GM19452 (cell line): ENCODE data around the gene TMEM150C.
"Not testable (repeated sequence)": the region's sequence is repeated elsewhere in the genome, so short reads cannot be mapped to it uniquely, and the experiment has no call there.

Source experiments
- ATAC-seq: cut with Tn5 transposase; IDR thresholded peaks from one replicate; pipeline ENCODE4 v1.9.1; 2021; ENCODE audit not compliant: unreplicated experiment

The TMEM150C gene

DNA sequence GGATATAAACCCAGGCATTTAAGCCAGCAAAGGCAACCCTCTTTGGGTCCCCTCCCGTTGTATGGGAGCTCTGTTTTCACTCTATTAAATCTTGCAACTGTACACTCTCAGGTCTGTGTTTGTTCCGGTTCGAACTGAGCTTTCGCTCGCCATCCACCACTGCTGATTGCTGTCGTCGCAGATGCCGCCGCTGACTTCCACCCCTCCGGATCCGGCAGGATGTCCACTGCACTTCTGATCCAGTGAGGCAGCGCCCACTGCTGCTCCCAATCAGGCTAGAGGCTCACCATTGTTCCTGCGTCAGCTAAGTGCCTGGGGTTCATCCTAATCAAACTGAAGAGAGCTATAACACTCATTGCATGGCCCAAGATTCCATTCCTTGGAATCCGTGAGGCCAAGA lies 82.2 kb downstream of the TMEM150C start:
- no peak for ATAC-seq

DNA sequence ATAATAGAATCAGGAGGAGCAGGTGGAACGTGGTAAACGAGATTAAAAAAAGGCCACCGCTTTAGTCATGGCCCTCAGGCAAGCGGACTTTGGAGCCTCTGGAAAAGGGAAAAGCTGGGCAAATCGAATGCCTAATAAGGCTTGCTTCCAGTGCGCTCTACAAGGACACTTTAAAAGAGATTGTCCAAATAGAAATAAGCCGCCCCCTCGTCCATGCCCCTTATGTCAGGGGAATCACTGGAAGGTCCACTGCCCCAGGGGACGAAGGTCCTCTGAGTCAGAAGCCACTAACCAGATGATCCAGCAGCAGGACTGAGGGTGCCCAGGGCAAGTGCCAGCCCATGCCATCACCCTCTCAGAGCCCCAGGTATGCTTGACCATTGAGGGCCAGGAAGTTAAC lies 84.3 kb downstream of the TMEM150C start:
- ATAC-seq: not testable (repeated sequence)

DNA sequence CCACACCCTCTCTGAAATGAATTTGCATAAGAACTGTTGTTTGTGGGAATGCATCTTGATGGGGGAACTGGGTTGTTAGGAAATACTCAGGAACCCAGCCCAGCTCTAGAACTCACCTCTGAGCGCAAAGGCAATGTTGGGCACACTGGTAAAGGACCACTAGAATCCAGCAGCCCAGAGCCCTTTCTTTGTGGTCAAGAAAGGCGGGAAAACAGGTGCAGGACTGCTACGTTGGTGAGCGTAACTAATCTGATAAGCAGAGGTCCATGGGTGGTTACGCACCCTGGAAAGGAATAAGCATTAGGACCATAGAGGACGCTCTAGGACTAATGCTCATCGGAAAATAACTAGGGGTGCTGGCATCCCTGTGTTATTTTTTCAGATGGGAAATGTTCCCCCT lies 85.9 kb downstream of the TMEM150C start:
- not testable (repeated sequence) for ATAC-seq

DNA sequence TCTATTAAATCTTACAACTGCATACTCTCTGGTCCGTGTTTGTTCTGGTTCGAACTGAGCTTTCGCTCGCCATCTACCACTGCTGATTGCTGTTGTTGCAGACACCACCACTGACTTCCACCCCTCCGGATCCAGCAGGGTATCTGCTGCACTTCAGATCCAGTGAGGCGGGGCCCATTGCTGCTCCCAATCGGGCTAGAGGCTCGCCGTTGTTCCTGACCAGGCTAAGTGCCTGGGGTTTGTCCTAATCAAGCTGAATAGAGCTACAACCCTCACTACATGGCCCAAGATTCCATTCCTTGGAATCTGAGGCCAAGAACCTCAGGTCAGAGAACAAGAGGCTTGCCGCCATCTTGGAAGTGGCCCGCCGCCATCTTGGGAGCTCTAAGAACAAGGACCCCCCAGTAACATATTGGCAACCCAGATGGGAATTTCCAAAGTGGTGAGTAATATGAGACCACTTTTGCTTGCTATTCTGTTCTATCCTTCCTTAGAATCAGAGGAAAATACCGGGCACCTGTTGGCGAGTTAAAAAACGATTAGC lies 88.1 kb downstream of the TMEM150C start:
- no peak for ATAC-seq

DNA sequence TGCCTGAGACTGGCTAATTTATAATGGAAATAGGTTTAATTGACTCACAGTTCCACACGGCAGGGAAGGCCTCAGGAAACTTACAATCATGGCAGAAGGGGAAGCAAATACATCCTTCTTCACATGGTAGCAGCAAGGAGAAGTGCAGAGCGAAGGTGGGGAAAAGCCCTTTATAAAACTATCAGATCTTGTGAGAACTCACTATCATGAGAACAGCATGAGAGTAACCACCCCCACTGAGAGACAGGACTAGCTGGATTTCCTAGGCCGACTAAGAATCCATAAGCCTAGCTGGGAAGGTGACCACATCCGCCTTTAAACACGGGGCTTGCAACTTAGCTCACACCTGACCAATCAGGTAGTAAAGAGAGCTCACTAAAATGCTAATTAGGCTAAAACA lies 88.7 kb downstream of the TMEM150C start:
- ATAC-seq: not testable (repeated sequence)

DNA sequence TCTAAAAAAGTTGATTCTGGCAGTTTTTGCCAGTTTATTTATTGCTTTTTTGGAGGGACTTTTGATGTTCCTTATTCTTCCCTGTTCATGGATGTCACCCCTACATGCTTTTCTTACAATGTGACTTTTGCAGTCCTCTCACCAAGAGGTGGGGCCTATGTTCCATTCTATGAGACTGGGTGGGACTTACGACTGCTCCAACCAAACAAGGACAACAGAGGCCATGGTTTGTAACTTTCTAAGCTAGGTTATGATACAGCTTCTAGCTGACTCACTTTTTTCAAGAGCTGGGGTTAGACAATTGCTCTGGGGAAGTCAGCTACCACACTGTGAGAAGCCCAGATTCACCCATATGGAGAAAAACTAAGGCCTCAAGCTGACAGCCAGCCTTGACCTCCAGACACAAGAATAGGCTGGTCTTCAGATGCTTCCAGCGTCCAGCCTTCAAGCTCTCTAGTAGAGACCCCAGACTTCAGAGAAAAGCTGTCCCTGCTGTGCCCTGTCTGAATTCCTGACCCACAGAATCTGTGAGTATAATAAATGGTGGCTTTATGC lies 91.9 kb downstream of the TMEM150C start:
- no peak for ATAC-seq

DNA sequence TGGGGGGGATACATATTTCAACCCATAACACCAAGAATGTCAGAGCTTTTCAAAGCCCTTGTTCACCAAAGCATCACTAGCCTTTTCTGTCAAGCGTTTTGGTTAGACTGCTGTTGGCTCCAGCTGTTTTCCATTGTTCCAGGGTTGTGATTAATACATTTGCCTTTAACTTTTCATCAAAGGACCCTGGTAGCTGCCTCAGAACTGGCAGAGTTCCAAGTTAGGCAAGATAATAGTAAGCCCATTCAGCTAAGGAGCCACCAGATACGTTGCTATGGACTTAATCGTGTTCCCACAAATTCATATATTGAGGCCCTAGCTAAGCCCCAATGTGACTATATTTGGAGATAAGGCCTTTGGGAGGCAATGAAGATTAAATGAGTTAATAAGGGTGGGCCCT lies 94.3 kb downstream of the TMEM150C start:
- ATAC-seq: no peak

DNA sequence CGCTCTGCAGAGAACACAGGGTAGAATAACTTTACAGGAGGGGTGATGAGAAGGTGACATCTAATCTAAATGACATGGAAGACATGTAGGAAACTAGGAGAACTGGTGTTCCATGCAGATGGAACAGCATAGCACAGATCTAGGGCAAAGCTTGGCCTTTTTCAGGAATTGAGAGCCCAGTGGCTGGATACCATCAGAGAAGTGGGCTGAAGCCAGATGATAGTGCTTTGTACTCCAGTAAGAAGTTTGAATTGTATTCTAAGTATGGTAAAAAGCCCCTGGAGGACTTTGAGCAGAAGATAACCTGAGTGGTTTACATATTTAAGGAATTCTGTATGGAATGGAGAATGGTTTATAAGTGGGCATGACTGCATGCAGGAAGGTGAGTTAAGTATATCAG lies 98.6 kb downstream of the TMEM150C start:
- no peak for ATAC-seq

DNA sequence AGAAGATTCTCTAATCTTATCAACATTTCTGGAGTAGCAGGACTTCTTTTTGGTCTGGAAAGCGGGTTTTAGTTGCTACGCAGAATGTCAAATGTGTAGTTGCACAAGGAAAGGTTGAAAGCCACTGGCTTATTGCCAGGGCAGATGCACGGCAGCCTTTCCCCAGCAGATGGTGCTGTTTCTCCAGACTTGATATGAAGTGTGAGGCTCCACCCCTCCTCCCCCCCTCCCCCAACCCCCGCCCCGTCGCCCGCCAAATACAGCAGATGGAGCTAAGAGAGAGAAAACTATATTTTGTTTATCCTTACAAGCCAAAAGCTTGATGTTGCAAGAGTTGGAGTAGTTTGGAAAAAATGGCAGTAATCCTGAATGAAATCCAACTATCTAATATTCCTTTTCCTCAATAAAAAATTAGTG lies 99.4 kb downstream of the TMEM150C start:
- ATAC-seq: peak; percentile 83

DNA sequence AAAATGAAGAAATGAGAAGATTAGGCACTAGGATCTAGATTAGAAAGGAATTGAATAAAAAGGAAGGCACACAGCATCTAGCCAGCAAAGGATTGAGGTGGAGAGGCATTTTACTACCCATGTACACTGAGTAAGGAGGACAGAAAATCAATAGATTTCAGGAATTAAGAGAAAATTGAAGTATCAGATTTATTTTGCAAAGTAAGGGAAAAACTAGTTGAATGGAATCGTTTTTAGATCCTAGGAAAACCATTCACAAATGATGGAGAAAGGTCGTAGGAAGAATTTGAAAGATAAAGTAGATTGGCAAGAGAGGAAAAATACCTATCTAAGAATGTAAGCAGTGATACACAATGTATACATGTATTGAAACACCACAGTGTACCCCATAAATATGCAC lies 100.1 kb downstream of the TMEM150C start:
- ATAC-seq: no peak

DNA sequence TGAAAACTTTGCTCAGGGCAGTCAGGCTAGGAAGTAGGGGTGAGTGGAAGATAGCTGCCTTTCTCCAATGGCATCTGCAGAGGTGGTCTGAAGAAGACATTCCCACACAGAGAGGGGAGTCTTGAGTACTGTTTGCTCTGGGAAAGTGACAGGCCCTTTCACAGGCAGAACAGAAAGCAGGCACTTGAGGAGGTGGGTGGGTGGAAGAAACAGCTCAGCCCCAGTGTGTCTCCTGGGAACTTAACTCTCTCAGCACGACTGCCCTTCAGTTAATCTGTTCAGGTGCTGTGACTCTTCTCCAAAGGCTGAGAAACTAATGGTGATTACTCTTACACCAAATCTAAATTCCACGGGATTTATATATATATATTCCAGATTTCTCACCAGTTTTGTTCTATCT lies 103.1 kb downstream of the TMEM150C start:
- ATAC-seq: no peak

DNA sequence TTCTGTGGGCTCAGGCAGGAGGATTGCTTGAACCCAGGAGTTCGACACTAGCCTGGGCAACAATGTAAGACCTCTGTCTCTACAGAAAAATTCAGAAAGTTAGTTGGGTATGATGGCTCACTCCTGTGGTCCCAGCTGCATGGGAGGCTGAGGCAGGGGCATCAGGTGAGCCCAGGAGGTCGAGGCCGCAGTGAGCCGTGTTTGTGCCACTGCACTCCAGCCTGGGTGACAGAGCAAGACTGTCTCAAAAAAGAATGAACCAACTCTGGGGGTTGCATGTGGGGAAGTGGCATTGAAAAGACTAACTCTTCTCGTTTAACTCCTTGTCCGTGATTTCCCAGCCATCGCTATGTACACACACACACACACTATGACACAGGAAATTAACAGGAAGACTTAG lies 104.5 kb downstream of the TMEM150C start:
- no peak for ATAC-seq

DNA sequence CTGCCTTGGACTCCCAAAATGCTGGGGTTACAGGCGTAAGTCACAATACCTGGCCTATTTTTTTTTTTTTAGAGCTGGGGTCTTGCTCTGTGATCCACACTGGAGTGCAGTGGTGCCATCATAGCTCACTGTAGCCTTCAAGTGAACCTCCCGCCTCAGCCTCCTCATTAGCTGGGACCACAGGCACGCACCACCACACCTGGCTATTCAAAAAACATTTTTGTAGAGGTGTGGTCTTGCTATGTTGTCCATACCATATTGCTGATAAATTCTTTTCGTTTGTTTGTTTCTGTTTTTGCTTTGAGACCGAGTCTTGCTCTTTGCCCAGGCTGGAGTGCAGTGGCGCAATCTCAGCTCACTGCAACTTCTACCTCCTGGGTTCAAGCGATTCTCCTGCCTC lies 109.8 kb downstream of the TMEM150C start:
- ATAC-seq: no peak

DNA sequence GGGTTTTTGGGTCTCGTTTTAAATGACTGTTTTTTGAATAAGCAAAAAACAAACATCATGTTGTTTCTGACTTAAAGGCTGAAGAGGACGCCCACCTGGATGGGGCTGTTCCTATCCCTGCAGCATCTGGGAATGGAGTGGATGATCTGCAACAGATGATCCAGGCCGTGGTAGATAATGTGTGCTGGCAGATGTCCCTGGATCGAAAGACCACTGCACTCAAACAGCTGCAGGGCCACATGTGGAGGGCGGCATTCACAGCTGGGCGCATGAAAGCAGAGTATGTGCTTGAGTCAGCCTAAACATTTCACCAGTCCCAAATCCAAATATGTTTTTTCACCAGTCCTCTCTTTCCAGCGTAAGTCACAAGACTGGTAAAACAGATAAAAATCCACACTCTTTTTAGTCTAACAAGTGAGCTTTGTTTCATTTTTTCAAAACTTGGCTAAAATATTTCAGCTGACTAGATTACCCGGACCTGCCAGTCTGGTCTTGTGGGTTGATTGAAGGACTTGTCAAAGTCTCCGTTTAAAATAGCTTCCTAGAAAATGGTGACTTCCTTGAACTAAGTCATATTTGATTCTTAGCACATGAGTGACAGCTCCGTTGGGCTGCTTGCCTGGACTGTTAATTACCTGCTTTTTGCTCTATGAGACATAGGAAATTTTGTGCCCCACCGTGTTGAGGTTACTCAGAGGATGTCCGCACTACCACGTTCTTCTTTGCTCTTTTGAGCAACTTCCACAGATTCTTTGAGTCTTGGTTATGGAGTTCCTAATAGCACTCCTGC lies 110.6 kb downstream of the TMEM150C start:
- ATAC-seq: no peak

DNA sequence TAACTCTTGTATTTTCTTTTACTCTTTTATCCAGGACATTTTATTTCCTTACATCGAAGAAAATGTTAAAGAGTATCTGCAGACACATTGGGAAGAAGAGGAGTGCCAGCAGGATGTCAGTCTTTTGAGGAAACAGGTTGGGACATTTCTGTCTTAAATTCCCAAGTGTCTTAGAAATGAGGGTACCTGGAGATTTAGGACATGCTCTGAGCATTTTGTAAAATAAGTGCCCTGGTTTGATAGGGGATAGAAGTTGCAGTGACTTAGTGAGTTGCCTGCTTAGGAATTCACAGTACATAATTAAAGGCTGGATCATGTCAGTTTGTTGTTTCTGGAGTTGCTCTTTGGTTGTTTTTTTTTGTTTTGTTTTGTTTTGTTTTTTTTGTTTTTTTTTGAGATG lies 113.9 kb downstream of the TMEM150C start:
- no peak for ATAC-seq

DNA sequence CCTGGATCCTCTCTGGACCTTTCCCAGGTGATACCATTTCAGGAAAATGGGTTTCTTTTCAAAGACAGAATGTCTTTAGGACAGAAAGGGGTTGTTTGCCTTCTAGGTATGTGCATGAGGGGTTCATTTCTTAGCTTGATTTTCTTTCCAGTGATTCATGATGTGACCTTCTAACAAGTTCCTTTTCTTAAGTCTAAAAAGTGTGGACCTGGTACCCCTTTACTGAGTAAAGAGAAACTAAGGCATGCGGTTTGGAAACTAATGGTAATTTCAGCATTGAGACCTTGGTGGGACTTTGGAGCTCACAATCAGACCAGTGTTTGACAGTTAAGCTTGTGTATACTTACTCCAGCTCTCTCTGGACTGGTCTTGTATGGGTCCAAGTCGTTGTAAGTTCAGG lies 122.7 kb downstream of the TMEM150C start:
- no peak for ATAC-seq

DNA sequence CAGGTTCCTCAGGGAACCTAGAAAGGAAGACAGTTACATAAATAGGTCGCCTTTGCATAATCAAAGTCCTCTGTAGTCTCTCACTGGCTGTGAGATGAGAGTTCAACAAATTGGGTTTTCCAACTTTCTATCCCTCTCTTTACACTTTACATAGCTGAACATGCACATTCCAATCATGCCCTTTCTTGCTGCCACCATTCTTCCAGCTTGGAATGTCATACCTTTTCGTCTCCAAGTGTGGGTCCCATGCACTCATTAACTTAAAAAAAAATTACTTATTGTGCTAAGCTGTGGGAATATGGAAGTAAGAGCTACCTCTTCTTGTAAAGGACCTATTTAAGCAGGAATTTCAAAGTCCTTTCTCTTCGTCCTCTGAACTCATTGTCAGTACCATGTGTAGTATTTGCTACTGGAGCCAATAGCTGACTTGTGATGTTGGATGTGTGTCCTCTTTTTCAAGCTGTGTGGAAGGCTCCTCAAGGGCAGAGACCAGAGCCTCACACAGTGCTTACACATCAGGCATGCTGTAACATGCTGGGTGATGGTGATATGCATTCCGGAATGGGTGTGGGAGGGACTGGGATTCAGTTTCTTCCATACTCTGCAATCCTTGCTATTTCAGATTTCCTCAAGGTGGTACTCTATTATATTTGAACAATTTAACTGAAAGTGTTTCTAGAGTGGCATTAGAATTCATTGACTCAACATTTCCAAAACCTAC lies 124.3 kb downstream of the TMEM150C start:
- no peak for ATAC-seq

DNA sequence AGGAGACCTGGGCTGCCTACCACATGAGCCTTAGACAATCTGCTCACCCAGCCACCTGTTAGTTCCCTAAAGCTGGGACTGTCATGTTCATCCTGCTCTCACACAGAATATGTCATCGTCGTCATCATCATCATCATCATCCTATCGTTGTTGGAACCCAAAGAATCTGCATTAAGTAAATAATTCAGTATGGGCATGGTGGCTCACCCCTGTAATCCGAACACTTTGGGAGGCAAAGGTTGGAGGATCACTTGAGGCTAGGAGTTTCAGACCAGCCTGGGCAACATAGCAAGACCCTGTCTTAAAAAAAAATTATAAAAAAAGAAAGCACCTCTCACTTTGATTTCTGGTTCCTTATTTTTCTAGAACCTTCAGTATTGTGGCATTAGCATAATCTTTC lies 125.0 kb downstream of the TMEM150C start:
- no peak for ATAC-seq

DNA sequence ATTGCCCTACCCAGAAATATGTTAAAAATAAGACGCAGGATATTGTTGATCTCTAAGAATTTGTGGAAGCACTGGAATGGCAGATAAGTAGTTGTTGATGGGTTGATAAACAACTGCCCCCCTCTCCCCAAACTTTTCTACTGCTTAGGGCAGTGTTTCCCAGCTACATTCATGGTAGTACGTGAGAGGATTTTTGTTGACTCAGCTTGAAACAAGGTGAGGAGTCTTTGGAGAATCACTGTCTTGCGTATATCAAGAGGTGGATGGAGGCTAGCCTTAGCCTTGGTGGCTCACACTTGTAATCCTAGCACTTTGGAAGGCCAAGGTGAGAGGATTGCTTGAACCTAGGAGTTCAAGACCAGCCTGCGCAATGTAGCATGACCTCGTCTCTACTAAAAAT lies 125.7 kb downstream of the TMEM150C start:
- ATAC-seq: no peak

DNA sequence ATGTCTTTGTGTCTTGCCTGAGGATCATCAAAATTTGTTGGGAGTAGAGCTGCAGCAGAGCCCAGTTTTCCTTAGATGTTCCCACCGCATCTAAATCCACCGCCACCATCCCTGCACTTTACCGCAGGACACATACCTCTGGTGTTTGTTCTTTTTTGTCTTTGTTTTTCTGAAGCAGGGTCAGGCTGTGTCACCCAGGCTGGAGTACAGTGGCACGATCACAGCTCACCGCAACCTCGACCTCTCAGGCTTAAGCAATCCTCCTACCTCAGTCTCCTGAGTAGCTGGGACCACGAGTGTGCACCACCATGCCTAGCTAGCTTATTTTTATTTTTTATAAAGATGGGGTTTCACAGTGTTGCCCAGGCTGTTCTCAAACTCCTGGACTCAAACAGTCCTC lies 126.8 kb downstream of the TMEM150C start:
- no peak for ATAC-seq

DNA sequence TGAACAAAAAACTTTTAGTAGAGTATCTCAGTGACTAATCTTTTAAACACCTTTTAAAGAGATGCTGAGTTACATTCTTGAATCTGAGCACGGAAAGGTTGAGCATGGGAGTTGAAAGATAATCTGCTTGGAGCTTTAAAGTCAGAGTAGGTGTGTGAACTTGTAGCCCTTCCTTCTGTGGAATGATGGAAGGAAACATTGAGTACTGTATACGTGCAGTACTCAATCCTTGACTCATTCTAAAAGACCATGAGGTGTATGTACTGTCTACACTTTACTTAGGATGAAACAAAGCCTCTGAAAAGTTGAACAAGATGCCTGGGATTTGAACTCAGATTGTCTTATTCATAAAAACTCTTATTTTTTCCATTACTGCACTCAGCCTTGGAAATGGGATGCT lies 128.0 kb downstream of the TMEM150C start:
- no peak for ATAC-seq
